ENCODE results near the gene PIP4K2A.

Gene PIP4K2A

GRCh38 chr10:22617516-22617915 is 96.9 kb downstream of the PIP4K2A start:
- Histone ChIP-seq H3K4me3 (replicated peaks; ENCODE audit: low read depth, low read length) (no peak overlapping the region), H3K36me3 (ENCODE audit: control insufficient read depth, insufficient read depth, low read length) (peaks cover 3% of the 10 kb centered on the region; the same call in 1 of the 2 replicates), H3K27me3 (replicated peaks; ENCODE audit: control insufficient read depth, insufficient read depth, low read length) (no peaks in the 10 kb centered on the region)
- peak; percentile 47 for TF ChIP-seq CTCF (IDR thresholded peaks at IDR 0.05; ENCODE audit: insufficient read depth, low read length, poor library complexity, severe bottlenecking)
- DNase-seq (ENCODE audit: extremely low read depth, insufficient read length) = no peak

- Histone ChIP-seq H3K4me3 (replicated peaks; ENCODE audit: low read depth, low read length) (no peak overlapping the region), H3K36me3 (ENCODE audit: control insufficient read depth, insufficient read depth, low read length) (peaks cover 3% of the 10 kb centered on the region; the same call in 1 of the 2 replicates)
- TF ChIP-seq CTCF (IDR thresholded peaks at IDR 0.05; ENCODE audit: insufficient read depth, low read length, poor library complexity, severe bottlenecking) = no peak
Measured at GRCh38 chr10:22617051-22617450, 97.3 kb downstream of the PIP4K2A start.

GRCh38 chr10:22615819-22616499 is 98.4 kb downstream of the PIP4K2A start:
- no peak for TF ChIP-seq CTCF (IDR thresholded peaks at IDR 0.05; ENCODE audit: insufficient read depth, low read length, poor library complexity, severe bottlenecking)
- Histone ChIP-seq H3K36me3 (ENCODE audit: control insufficient read depth, insufficient read depth, low read length) (peaks cover 3% of the 10 kb centered on the region; the same call in 1 of the 2 replicates), H3K4me3 (replicated peaks; ENCODE audit: low read depth, low read length) (peak overlapping the region; percentile 67), H3K27me3 (replicated peaks; ENCODE audit: control insufficient read depth, insufficient read depth, low read length) (no peaks in the 10 kb centered on the region)
- DNase-seq (ENCODE audit: extremely low read depth, insufficient read length) = peak; percentile 79

More at GRCh38 chr10:22617051-22617450, 97.3 kb downstream of the PIP4K2A start:
- H3K27me3 ChIP-seq (replicated peaks; ENCODE audit: control insufficient read depth, insufficient read depth, low read length) = no peaks in the 10 kb centered on the region
- no peak for DNase-seq (ENCODE audit: extremely low read depth, insufficient read length)

- Histone ChIP-seq H3K27me3 (replicated peaks; ENCODE audit: control insufficient read depth, insufficient read depth, low read length) (no peaks in the 10 kb centered on the region), H3K4me3 (replicated peaks; ENCODE audit: low read depth, low read length) (no peak overlapping the region), H3K36me3 (ENCODE audit: control insufficient read depth, insufficient read depth, low read length) (peaks cover 3% of the 10 kb centered on the region; the same call in 1 of the 2 replicates)
- TF ChIP-seq CTCF (IDR thresholded peaks at IDR 0.05; ENCODE audit: insufficient read depth, low read length, poor library complexity, severe bottlenecking) = no peak
- no peak for DNase-seq (ENCODE audit: extremely low read depth, insufficient read length)
Measured at GRCh38 chr10:22615101-22615500, 99.3 kb downstream of the PIP4K2A start.

DNA sequence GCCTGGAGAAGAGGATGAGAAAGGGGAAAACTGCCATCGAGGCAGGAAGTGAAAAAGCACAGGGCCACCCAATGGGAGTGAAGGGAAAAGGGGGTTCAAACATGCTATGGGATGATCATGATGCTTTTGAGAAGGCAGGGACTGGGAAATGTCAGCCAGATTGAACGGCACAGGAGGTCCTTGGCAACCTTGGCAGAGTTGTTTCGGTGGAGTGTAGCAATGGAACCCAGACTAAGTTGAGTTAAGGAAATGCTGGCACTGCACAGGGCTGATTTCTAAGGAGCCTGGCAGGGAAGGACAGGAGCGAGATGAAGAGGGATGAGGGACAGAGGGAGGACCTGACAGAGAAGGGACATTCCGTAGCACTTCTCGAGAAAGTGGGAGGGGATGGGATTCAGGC is 101.4 kb downstream of the PIP4K2A start:
- H3K4me3 ChIP-seq (replicated peaks; ENCODE audit: low read depth, low read length) = no peak overlapping the region
- H3K27me3 ChIP-seq (replicated peaks; ENCODE audit: control insufficient read depth, insufficient read depth, low read length) = no peaks in the 10 kb centered on the region
- no peak for DNase-seq (ENCODE audit: extremely low read depth, insufficient read length)
- no peak for TF ChIP-seq CTCF (IDR thresholded peaks at IDR 0.05; ENCODE audit: insufficient read depth, low read length, poor library complexity, severe bottlenecking)
- peaks cover 4% of the 10 kb centered on the region; the same call in 1 of the 2 replicates for H3K36me3 ChIP-seq (ENCODE audit: control insufficient read depth, insufficient read depth, low read length)
